GM18873 (cell line): ENCODE data around the gene IFNA2.
"Not testable (repeated sequence)": the region's sequence is repeated elsewhere in the genome, so short reads cannot be mapped to it uniquely, and the experiment has no call there.

ENCODE experiments used
- ATAC-seq: cut with Tn5 transposase; IDR thresholded peaks from one replicate; pipeline ENCODE4 v1.9.1; 2021; ENCODE audit warnings: mild to moderate bottlenecking, moderate library complexity, moderate number of reproducible peaks; ENCODE audit not compliant: unreplicated experiment, low FRiP score

IFNA2 gene

DNA sequence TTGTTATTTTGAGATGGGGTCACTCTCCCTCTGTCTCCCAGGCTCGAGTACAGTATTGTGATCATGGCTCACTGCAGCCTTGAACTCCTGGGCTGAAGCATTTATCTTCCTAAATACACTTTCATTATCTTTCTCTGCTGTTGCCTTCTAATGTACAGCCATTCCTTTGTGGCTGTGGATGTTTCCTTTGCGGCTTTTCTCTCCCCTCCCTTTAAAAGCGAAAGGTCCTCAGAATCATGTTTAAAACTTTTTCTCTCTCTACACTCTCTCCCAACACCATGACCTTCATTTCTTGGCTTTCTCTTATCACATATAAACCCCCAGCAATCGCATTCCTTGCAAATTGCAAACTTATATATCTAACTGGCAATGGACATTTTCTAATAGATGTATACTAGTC lies 1.6 kb downstream of the IFNA2 start:
- no peak for ATAC-seq

DNA sequence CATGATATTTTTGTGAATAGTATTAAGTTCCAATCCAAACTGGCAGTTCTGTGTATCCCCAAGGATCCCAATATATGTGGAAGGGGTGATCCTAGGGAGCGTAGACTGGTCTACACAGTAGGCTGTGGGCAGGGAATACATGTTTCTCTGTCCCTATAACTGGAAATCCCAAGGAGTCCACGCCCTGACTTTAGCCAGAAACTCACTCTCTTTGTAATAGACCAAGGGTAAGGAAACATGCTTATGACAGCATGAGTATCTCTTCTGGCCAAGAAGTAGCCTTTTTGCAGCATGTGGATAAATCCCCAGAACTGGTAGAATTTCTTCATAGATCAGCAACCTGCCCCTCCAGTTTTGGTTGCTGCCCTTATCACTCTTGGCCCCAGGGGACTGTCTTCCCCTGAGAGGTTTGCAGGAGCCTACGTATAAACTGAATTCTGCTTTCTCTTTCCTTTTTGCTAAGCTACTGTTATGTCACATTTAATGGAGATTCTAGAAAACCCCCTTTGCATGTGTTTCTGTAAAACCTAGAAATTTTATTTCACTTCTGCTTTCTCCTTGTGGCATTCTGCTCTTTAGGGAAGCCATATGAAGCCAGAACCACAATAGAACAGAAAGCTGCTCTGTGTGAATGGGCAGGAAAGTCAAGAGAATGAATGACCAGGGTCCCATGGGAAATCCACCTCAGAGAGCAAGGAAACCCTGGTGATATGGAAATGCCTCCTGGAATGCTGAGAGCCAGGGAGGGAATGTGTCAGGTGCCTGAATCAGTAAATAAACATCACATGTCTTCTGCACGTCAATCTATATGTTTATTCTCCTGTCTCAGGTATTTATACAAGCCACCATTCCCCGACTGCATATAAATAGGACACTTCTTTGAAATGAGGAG lies 3.5 kb downstream of the IFNA2 start:
- peak; percentile 99 for ATAC-seq

DNA sequence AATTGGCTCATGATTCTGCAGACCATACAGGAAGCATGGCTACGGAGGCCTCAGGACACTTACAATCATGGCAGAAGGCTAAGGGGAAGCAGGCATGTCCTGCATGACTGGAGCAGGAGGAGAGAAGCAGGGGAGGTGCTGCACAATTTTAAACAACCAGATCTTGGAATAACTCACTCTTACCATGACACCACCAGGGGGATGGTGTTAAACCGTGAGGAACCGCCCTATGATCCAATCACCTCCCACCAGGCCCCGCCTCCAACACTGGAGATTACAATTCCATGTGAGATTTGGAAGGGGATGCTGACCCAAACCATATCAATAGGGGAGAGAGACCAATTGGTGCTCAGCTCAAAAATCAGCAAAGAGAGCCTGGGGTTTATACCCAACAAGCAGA lies 13.7 kb downstream of the IFNA2 start:
- ATAC-seq: not testable (repeated sequence)

DNA sequence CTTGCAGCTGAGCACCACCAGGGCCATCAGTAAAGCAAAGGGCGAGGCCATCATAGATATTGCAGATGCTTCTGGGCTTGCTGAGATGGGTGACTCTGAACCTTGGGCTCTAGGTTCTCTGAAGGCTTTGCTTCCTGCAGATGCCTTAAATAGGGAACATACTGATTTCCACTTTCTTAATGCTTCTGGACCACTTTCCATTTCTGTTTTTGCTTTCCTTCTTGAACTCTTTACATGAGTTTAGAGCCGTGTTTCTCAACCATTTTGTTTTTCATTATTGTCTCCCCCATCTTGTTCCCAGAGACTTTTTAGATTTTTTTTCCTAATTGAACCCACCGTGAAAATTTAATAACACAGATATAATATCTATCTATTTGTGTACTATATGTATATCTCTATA lies 17.2 kb downstream of the IFNA2 start, which contains the start of gene IFNA13:
Gene IFNA13 (minus strand): TSS at position 101 of the 400 bp plus-strand sequence. CDS start 47 bp downstream, at position 54.
- ATAC-seq: no peak

DNA sequence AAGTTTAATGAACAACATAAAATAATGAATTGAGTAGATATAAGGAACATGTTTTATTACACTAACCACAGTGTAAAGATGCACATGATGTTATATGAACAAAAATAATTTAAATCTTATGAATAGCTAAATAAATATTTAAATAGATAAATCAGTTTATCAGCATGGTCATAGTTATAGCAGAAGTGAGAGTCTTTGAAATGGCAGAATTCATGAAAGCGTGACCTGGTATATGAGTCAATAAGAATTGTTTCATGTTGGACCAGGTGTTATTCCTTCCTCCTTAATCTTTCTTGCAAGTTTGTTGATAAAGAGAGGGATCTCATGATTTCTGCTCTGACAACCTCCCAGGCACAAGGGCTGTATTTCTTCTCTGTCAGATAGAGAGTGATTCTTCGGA lies 18.0 kb downstream of the IFNA2 start:
- ATAC-seq: peak; percentile 57

DNA sequence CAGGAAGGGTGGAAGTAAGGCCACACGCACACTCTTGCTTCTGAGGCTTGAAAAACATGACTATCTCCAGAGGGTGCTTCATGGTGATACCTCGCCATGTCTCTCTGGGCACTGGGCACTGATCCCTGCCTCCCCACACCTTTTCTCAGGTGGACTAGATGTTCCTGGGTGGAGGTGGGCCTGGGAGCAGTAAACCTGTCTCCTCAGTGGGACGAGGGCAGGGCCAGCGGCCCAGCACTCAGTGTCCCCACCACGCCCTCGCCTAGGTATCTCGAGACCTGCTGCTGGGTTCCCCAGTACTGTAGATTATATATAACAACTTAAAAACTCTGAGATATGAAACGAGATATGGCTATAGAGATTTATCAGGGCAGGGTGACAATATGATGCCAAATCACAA lies 22.9 kb downstream of the IFNA2 start:
- no peak for ATAC-seq

DNA sequence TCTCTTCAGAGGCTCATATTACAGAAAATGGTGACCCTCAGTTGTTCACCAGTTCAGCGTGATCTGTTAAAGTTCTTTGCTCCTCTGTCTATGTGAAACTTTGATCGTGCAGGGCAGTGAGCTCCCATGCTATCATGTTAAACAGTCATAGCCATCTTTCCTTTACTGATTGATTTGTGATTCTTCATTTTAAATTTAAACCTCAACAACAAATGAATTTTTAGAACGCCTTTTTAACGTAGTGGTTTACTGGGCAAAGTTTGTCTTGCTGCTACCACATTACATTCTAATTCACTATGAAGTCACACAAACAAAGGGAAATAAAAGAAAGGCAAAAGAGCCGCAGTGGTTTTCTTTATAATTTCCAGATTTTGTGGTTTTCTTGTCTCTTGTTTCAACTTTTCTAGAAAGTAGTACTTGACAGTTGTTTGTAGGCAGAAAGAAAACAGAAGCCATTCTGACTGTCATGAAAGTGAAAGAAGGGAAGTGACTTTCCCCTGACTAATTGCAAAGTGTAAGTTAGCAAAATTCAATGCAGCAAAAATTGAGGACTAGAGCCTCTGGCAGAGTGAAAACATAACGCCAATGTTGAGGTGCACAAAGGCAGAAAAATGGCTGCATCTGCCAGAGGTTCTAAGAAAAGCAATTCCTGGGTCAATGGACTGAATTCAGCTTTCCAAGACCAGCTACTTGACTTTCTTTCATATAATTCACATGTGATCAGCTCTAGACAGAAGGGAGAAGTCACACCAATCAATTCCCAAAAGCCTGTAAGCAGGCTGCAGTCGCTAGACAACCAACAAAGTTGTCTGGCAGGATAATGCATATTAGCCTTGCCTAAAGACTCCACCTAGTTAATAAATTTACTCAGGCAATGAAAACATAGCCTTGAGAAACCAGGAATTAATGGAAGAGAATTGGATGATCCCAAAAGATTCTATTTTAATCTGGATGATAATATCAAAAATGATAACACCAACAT lies 27.4 kb downstream of the IFNA2 start:
- peak; percentile 87 for ATAC-seq

DNA sequence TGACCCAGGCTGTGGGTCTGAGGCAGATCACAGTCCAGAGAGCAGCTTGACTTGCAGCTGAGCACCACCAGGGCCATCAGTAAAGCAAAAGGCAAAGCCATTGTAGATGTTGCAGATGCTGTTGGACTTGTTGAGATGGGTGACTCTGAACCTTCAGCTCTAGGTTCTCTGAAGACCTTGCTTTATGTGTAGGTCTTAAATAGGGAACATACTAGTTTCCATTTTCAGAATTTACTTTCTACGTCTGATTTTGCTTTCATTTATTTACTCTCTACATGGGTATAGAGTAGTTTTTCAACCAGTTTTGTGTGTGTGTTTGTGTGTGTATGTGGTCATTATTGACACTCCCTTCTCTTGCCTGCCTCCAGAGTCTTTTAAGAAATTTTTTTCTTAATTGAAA lies 34.4 kb downstream of the IFNA2 start, which contains the start of gene IFNA6:
Gene IFNA6 (minus strand): TSS at position 101 of the 400 bp plus-strand sequence. CDS start 0 bp downstream, at position 101.
- no peak for ATAC-seq

DNA sequence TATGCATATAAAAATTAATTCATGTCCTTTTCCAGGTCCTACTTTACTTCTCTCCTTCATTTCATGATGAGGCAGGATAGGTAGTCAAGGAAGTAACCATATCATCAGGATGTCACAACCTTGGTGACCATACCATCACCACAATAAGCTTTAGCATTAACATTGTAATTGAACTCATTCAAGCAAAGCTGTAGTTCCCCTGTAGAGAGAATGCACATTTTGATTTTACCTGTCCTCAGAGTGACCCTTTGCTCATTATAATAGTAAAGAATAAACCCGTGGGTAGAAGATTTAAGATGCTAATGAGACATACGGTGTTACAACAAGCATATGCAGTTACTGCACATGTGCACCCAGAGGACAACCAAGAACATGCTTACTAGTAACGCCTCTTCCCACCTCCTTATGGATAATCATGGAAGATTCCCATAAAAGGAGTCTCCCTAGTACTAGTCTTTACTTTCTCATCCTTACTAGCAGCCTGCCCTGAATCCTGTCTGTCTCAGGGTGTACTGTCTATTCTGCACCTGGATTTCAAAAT lies 36.7 kb downstream of the IFNA2 start:
- ATAC-seq: no peak

DNA sequence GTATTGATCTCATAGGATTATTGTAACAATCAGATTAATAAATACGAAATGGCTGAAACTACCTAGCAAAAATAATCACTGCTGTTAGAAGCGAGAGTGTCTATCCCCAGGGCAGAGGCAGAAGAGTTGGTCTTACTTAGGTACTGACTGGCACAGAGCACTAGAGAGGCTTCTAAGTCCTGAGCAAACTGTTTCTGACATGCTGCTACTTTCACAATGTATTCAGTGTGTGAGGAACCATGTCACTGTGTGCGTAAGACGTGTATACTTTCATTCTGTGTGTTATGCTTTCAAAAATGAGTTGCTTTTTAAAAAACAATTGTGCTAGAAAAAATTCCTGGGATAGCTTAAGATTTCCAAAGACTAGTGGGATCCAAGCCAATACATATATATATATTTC lies 44.5 kb downstream of the IFNA2 start:
- ATAC-seq: no peak

DNA sequence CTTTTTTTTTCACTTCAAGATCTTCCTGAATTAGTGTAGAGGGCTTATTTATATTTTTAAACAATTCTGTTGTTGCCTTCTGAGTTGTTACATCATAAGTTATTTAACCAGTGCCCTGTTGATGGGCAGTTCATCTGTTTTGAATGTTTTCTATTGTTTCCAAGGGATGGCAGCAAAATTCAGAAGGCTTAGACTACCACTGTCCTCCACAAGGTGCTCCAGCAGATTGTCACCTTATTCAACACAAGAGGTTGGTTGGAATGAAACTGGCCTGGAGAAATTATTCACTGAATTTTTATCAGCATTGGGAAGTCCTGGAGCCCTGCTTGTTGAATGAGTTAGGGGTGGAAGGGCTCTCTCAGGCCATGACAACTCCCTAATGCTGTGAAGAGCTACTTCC lies 48.7 kb downstream of the IFNA2 start:
- no peak for ATAC-seq

DNA sequence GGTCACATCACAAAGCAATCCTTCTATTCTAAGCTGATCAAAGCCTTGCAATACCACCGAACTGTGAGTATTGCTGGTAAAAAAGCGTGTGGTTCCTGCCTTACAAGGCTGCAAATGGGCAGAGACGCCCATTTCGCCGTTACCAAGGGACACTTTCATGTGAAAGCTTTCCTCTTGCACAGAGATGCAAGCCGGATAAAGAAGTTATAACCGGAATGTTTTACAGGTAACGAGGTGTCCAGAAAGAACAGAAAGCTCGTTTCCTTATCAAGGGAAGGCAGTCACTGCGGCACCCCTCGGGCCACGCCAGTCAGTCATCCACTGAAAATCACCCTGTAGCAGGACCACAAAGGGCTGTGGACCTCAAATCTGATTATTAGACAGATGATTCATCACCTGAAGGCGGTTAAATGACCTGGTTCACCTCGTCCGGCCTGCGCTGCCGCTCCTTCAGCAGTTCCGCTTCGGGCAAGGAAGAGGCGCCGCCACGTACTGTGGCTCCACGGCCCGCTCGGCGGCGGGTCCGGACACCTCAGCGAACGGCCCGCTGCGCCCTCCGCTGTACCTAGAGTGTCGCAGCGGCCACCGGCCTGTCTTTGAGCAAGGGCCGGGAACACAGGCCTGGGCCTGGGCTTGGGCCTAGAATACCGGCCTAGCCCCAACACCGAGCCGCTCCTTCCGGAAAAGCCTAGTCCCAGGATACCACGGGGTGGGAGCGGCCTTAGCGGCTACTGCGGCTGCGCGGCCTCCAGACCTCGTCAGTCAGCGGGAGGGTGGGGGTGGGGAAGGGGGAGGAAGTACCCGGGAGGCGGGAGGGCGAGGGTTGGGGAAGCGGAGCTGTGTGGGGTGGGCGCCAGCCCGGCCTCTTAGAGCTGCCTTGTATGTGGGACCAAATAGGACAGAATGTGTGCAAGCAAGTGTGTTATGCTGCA lies 50.2 kb downstream of the IFNA2 start, which contains the start of gene KLHL9:
Gene KLHL9 (minus strand): TSS at position 704 of the 932 bp plus-strand sequence. CDS start 545 bp downstream, at position 159.
- peak; percentile 85 for ATAC-seq
